Stomach (tissue), 9 donors: ENCODE data around the gene MTHFSD. TPM values are rescaled to one million over a fixed set of nuclear protein-coding genes. Genes with fewer than 3 reads are reported as not detected.

ENCODE experiments used
- DNase-seq, 2 donors: peaks; one replicate each; pipeline versions ENCODE4 v3.0.0 to v3.0.0-alpha.2; 2013 to 2019
- H3K27ac ChIP-seq, 5 donors: fragments of 200-600 bp in 4 of 5; sonication (generic) in 4 of 5; one replicate each; pipeline ENCODE4 v1.5.1; 2013 to 2019; ENCODE audit warnings: mild to moderate bottlenecking in 1 of 5, moderate library complexity in 1 of 5
- H3K27me3 ChIP-seq, 3 donors: fragments of 200-600 bp; sonication (generic); one replicate each; pipeline ENCODE4 v1.5.1; 2017 to 2019; ENCODE audit warnings: mixed run types in 1 of 3
- H3K36me3 ChIP-seq, 4 donors: fragments of 200-600 bp; sonication (generic); 1 replicate in 3 of 4; 2 replicates in 1 of 4; pipeline ENCODE4 v1.5.1; 2016 to 2019
- H3K4me1 ChIP-seq, 4 donors: fragments of 200-600 bp; sonication (generic); one replicate each; pipeline ENCODE4 v1.5.1; 2016 to 2019
- H3K4me3 ChIP-seq, 4 donors: fragments of 200-600 bp; sonication (generic) in 3 of 4; one replicate each; pipeline ENCODE4 v1.5.1; 2016 to 2019; ENCODE audit warnings: mild to moderate bottlenecking in 1 of 4
- H3K9me3 ChIP-seq, 4 donors: fragments of 200-600 bp; sonication (generic); one replicate each; pipeline ENCODE4 v1.5.1; 2016 to 2019
- EP300 ChIP-seq: sonication (generic); formaldehyde crosslinking; IDR thresholded peaks from one replicate; pipeline ENCODE4 v1.6.1; 2017; ENCODE audit warnings: antibody characterized with exemption
- POLR2A ChIP-seq, 4 donors: fragments of 450-650 bp; IDR thresholded peaks; one replicate each; pipeline ENCODE4 v1.6.1; 2016; ENCODE audit warnings: antibody characterized with exemption in 4 of 4, control low read depth in 2 of 4, mild to moderate bottlenecking in 1 of 4, moderate library complexity in 1 of 4
- POLR2AphosphoS5 ChIP-seq, 3 donors: sonication (generic); formaldehyde crosslinking; IDR thresholded peaks; one replicate each; pipeline ENCODE4 v1.6.1; 2016; ENCODE audit warnings: antibody characterized with exemption in 3 of 3
- WGBS, 5 donors: extraction: QIAGEN DNeasy Blood & Tissue Kit in 3 of 5; methylation state at CpG; one replicate each; pipeline versions ENCODE4 v1.1.5 to v1.1.7; 2013 to 2018; 5-methylcytosine and 5-hydroxymethylcytosine counted together
- intact Hi-C: fragments of 100-400 bp; cut with DNase I; formaldehyde crosslinking; loops from one replicate; pipeline ENCODE4 v1.15.1; 2023; ENCODE audit warnings: low total_unique reads
- polyA plus RNA-seq, 3 donors: library from polyadenylated mRNA; stranded (reverse); fragments of 200-250 nt; gene quantifications; one replicate each; pipeline ENCODE4 v1.2.3, GENCODE V29; 2013
- total RNA-seq, 5 donors: library from RNA; depleted of rRNA; stranded (reverse); fragments of >200 nt; gene quantifications; one replicate each; pipeline versions ENCODE4 v1.1.0 to v1.2.3, GENCODE V29; 2014 to 2016
- TF ChIP-seq, protein P1 (sequence below), 7 experiments: fragments of 450-650 bp in 4 of 7; fragments of 200-600 bp in 3 of 7; sonication (generic) in 3 of 7; IDR thresholded peaks; one replicate each; pipeline ENCODE4 v1.5.1; 2016 to 2019; ENCODE audit warnings: antibody characterized with exemption in 7 of 7, control low read depth in 2 of 7, mild to moderate bottlenecking in 1 of 7
- donor health status: healthy with polysubstance abuse.
- donor health status: Bipolar disorder and iron deficiency.
- donor health status: healthy.

MTHFSD gene
- total and polyA plus RNA-seq, 8 donors: 3.5 to 23.1 (median 7.7) TPM

DNA sequence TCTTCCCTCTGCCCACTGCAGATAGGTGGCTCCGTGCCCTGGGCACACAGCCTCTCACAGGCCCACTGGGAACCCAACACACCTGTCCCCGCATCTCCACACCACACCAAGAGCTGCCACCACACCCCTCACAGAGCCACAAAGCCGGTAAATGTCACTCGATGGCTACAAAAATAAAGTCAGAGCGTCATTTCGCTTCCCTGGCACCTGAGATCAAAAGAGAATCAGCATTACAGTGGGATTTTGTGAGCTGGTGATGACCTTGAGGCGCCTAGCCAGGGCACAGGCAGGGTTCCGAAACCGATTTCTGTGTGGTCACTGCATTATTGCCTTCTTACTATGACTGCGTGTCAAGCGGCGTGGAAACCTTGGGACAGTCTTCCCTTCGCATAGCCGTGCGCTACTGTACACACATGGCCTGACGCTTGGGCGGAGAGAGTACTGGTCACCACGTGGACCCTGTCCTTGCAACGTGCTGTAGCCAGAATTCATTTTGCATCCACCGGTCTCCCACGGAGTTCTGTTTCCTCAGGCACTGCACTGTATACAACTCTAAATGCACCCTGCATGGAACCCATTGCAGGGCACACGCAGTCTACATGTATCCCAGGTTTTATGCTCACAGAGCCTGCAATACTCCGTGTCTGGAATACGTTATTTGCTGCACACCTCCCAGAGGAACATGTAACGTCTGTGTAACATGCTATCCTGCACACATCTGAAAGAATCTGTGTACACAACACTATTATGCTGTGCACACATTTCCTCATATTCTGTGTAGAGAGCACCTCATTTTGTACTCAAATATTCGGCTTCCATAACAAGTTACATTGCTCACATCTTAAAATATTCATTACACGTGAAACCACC, 50.5 kb downstream of the MTHFSD start:
- no peaks in the 10 kb centered on the region for H3K9me3 ChIP-seq
- intact Hi-C loops: loop anchor here (10.0 kb wide), 1 partner anchor 160 kb away; no protein-coding TSS in a partner anchor
- WGBS, 5 donors: 15 to 26% (median 20%) methylated on average over 23 to 27 of the region's 27 CpGs
- peak in 1 of 2 donors; percentile 31 for DNase-seq
- H3K4me3 ChIP-seq: peak overlapping the region; percentile 53 to 73 (median 66)
- TF ChIP-seq POLR2A (IDR thresholded peaks at IDR 0.05) (no peak), POLR2AphosphoS5 (IDR thresholded peaks at IDR 0.05) (peak in 2 of 3 donors; percentile 6 to 54)
- H3K36me3 ChIP-seq: no peaks in the 10 kb centered on the region
- peak overlapping the region; percentile 50 to 99 (median 91) for H3K27ac ChIP-seq
- H3K4me1 ChIP-seq: peaks cover 13 to 57% (median 30%) of the 10 kb centered on the region in 4 donors
- H3K27me3 ChIP-seq: peaks cover 0 to 100% (median 93%) of the 10 kb centered on the region in 3 donors

DNA sequence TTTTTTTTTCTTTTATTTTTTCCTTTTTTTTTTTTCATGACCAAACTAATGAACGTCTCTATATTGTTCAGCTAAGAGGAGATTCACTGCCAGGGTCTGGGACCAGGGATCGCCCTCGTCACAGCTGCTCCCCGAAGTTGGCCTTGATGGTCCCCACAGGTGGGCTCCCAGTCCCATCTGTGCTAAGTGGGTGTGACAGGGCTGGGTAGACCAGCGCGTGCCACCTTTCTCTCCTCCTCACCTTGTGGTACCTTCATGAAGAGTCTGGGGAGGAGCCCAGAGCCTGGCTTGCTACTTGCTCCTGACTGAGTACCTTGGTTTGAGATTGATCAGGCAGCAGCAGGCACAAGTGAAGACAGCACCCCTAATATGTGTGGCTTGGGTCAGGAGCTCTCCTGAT, 51.2 kb downstream of the MTHFSD start:
- DNase-seq: peak in 1 of 2 donors; percentile 10
- peak overlapping the region in 3 of 4 donors; percentile 53 to 73 (median 64) for H3K4me3 ChIP-seq
- WGBS, 5 donors: 8 to 24% (median 14%) methylated on average over 6 of the region's 6 CpGs

DNA sequence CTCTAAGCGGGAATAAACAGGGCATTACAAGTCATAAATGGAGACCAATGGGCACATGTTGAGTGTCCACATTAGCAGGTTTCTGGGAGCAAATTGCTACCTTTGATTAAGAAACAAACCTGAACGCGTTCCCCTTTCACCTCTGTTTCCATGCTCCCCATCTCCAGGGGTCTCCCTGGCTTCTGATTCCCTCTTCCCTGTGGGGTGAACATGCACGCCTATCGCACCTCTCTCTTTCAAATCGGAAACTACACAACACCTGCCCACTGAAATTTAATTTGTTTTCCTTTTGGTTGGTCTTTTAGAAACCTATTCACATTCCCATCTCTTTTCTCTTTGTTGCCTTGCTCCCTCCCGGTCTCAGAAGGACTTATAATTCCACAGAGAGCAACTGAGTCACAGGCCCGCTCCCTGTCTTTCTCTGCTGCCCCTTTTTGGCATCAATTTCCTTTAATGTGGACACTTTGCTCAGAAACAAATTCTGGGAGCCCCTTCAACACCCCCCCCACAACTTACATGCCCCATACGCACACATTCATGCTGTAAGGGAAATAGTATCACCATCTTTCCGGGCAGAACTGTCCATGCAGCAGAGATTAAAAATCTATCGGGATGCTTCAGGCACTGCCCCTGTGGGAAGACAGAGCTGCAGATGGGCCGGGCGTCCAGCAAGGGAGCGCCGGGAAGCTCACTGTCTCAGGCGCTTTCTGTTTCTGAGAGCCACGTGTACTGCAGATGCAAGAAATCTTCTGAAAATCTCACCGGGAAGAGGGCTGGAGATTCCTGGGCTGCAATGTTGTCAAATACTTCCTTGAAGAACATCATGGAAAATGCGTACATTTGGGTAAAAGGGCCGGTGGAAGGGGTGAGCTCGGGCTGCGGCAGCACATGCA, 51.9 kb downstream of the MTHFSD start:
- Histone ChIP-seq H3K27me3 (peaks cover 4 to 100% (median 93%) of the 10 kb centered on the region in 3 donors), H3K9me3 (no peaks in the 10 kb centered on the region), H3K4me3 (peak overlapping the region; percentile 16 to 73 (median 40)), H3K36me3 (no peaks in the 10 kb centered on the region), H3K27ac (peak overlapping the region; percentile 25 to 99 (median 91)), H3K4me1 (peaks cover 4 to 42% (median 21%) of the 10 kb centered on the region in 4 donors)
- DNase-seq: peak in 1 of 2 donors; percentile 39
- TF ChIP-seq POLR2AphosphoS5 (IDR thresholded peaks at IDR 0.05) (peak in 1 of 3 donors; percentile 4), EP300 (no peak)
- intact Hi-C loops: loop anchor here (10.0 kb wide), 1 partner anchor 158 kb away; no protein-coding TSS in a partner anchor
- 10 to 17% (median 14%) methylated on average over 21 to 22 of the region's 22 CpGs for WGBS, 5 donors

More for the DNA sequence above, 51.2 kb downstream of the MTHFSD start:
- H3K4me1 ChIP-seq: peaks cover 11 to 49% (median 24%) of the 10 kb centered on the region in 4 donors
- peaks cover 0 to 100% (median 93%) of the 10 kb centered on the region in 3 donors for H3K27me3 ChIP-seq
- H3K27ac ChIP-seq: peak overlapping the region; percentile 15 to 99 (median 91)
- no peaks in the 10 kb centered on the region for H3K36me3 ChIP-seq
- intact Hi-C loops: loop anchor here (10.0 kb wide), 1 partner anchor 159 kb away; no protein-coding TSS in a partner anchor
- TF ChIP-seq, protein P1, sequence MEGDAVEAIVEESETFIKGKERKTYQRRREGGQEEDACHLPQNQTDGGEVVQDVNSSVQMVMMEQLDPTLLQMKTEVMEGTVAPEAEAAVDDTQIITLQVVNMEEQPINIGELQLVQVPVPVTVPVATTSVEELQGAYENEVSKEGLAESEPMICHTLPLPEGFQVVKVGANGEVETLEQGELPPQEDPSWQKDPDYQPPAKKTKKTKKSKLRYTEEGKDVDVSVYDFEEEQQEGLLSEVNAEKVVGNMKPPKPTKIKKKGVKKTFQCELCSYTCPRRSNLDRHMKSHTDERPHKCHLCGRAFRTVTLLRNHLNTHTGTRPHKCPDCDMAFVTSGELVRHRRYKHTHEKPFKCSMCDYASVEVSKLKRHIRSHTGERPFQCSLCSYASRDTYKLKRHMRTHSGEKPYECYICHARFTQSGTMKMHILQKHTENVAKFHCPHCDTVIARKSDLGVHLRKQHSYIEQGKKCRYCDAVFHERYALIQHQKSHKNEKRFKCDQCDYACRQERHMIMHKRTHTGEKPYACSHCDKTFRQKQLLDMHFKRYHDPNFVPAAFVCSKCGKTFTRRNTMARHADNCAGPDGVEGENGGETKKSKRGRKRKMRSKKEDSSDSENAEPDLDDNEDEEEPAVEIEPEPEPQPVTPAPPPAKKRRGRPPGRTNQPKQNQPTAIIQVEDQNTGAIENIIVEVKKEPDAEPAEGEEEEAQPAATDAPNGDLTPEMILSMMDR (IDR thresholded peaks at IDR 0.05): no peak
- TF ChIP-seq POLR2A (IDR thresholded peaks at IDR 0.05) (no peak), EP300 (no peak), POLR2AphosphoS5 (IDR thresholded peaks at IDR 0.05) (no peak)
- H3K9me3 ChIP-seq: no peaks in the 10 kb centered on the region

DNA sequence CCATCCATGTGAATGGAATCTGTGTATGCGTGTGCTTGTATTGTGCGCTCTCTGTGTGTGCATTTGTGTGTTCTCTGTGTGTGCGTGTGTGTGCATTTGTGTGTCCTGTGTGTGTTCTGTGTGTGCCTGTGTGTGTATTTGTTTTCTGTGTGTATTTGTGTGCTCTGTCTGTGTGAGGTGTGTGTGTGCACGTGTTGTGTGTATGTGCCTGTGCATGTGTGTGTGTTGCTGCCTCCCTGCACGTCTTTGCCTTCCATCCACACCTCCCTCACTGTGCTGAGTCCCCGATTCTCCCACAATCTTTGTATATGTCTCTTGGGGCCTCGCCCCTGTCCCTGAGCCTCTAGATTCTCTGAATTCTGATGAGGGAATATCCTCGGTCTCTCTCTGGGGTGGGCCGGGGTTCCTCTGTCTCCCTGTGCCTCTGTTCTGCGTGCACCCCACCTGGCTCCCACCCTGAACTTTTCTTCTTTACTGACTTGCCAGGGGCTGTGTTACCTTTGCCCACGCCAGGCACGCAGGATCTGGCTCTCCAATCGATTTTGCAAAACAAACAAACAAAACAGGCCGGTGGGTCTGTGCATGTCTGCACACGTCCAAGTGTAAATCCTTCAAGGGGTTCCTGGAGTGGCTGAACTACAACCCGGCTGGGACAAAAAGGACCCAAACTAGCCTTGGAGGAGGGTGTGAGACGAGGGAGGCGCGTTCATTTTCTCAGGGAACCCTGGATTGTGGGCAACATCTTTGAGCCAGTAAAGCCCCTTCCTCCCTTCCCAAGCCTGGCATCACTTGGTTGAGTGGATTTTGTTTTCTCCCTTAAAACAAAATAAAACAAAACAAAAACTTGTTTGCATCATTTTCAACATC, 52.8 kb downstream of the MTHFSD start:
- H3K4me1 ChIP-seq: peaks cover 4 to 42% (median 18%) of the 10 kb centered on the region in 4 donors
- intact Hi-C loops: loop anchor here (10.0 kb wide), 1 partner anchor 157 kb away; no protein-coding TSS in a partner anchor
- peak overlapping the region; percentile 74 to 99 (median 91) for H3K27ac ChIP-seq
- H3K36me3 ChIP-seq: no peaks in the 10 kb centered on the region
- peak in 1 of 2 donors; percentile 12 for DNase-seq
- WGBS, 5 donors: 13 to 27% (median 16%) methylated on average over 19 of the region's 19 CpGs
- H3K27me3 ChIP-seq: peaks cover 10 to 100% (median 93%) of the 10 kb centered on the region in 3 donors
- no peak for TF ChIP-seq POLR2A (IDR thresholded peaks at IDR 0.05)
- TF ChIP-seq, protein P1 (IDR thresholded peaks at IDR 0.05): no peak
- TF ChIP-seq POLR2AphosphoS5 (IDR thresholded peaks at IDR 0.05): no peak
- no peak for TF ChIP-seq EP300
- H3K9me3 ChIP-seq: no peaks in the 10 kb centered on the region
- peak overlapping the region; percentile 24 to 73 (median 40) for H3K4me3 ChIP-seq
